SH-SY5Y (cell line): ENCODE results near the gene ADAM12.

ENCODE experiments used
- GATA2 ChIP-seq: IDR thresholded peaks from 2 replicates; pipeline ENCODE4 v1.6.1; 2011; ENCODE audit warnings: mild to moderate bottlenecking, low read depth, low read length
- GATA3 ChIP-seq: IDR thresholded peaks from 2 replicates; pipeline ENCODE4 v1.6.1; 2011; ENCODE audit warnings: low read depth, mild to moderate bottlenecking, low read length, moderate library complexity

DNA sequence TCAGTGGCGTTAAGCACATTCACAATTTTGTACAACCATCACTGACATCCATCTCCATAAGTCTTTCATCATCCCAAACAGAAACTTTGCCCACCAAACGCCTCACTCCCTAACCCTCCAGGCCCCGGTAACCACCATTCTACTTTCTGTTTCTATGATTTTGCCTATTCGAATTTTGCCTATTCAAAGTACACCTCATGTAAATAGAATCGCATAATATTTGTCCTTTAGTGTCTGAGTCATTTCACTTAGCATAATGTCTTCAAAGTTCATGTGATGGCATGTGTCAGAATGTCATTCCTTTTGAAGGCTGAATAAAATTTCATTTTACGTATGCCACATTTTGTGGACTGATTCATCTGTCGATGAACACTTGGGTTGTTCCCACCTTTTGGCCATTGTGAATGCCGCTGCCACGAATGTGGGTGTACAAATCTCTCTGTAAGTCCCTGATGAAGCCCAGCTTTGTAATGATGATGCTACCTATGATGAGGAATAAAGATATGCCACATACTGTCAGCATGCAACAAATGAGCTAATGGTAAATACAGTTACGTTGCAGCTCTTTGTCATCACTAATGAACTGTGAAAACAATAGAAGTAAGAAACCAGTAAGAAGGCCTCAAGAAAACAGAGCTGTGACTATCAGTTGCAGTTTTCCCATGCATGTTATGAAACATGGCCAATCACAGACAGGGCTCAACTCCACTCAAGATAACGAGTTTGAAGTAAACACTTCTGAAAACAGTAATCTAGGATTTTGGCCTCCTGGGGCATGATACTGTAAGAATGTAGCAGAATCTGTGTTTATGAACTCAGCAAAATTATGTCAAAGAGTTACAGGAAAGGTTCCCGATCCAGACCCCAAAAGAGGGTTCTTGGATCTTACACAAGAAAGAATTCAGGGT lies 120.0 kb downstream of the ADAM12 start:
- TF ChIP-seq GATA2 (no peak), GATA3 (no peak)
